ENCODE data around the gene VN1R4. TPM values are rescaled to one million over a fixed set of nuclear protein-coding genes. Genes with fewer than 3 reads are reported as not detected.
A peak's percentile ranks its signal among the peaks of the same experiment; 100 is the strongest.
"Not testable (repeated sequence)": the region's sequence is repeated elsewhere in the genome, so short reads cannot be mapped to it uniquely, and the experiment has no call there.

Gene VN1R4, protein sequence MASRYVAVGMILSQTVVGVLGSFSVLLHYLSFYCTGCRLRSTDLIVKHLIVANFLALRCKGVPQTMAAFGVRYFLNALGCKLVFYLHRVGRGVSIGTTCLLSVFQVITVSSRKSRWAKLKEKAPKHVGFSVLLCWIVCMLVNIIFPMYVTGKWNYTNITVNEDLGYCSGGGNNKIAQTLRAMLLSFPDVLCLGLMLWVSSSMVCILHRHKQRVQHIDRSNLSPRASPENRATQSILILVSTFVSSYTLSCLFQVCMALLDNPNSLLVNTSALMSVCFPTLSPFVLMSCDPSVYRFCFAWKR
- total RNA-seq: not detected
- polyA plus RNA-seq: not detected
- long read RNA-seq, donor 1: 0 reads
- long read RNA-seq, donor 2: 0 reads

DNA sequence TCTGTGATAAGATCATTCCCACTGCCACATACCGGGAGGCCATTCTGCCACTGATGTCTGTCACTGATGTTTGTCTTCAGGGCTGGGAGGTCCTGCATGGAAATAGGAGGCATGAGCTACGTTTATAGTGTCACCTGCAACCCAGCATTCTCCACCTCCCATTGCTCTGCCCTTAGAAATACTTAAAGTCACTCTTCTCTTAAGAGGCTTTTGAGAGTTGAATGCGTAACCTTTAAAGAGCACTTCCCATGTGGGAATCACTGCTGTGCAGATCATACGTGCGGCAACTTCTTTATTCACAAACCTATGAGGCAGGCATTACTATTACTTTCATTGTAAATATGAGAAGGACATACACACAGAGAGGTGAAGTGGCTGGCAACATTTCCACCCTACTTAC lies at the start of gene VN1R4:
Gene VN1R4, minus strand, starts transcription at position 101 of the 400 bp plus-strand sequence. Its CDS starts 58 bp downstream, at position 43.
- intact Hi-C loops (cut with DNase I); H3K4me1 ChIP-seq; ATAC-seq; H3K27me3 ChIP-seq (ENCODE audit: insufficient read depth in 3 of 3, low read length in 2 of 3); H3K36me3 ChIP-seq (ENCODE audit: insufficient read depth in 1 of 2, low read depth in 1 of 2); DNase-seq; H3K27ac ChIP-seq; H3K4me3 ChIP-seq: not testable (repeated sequence)
- peaks cover 11% of the 10 kb centered on the region for H3K9me3 ChIP-seq
- WGBS, 3 donors: 86 to 96% (median 89%) methylated on average over 3 to 4 of the region's 5 CpGs

DNA sequence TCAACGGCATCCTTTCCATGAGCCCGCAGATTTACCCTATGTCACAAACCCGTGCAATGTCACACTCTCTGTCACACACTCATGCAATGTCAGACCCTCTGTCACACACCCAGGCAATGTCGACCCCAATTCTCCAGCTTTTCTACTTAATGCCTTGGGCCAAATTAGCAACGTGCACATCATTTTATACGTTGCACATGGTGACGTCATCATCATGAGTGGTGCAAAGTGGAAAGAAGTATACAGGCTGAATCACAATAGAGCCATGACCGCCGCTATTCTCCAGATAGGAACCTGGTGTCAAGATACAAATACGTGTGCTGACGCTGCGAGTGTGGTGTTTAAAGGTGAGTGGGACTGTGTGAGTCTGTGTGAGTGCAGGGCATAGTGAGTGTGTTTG lies 44.4 kb upstream of the VN1R4 start:
- 42 to 58% (median 56%) methylated on average over 12 of the region's 12 CpGs for WGBS, 3 donors
- TF ChIP-seq, protein P1, sequence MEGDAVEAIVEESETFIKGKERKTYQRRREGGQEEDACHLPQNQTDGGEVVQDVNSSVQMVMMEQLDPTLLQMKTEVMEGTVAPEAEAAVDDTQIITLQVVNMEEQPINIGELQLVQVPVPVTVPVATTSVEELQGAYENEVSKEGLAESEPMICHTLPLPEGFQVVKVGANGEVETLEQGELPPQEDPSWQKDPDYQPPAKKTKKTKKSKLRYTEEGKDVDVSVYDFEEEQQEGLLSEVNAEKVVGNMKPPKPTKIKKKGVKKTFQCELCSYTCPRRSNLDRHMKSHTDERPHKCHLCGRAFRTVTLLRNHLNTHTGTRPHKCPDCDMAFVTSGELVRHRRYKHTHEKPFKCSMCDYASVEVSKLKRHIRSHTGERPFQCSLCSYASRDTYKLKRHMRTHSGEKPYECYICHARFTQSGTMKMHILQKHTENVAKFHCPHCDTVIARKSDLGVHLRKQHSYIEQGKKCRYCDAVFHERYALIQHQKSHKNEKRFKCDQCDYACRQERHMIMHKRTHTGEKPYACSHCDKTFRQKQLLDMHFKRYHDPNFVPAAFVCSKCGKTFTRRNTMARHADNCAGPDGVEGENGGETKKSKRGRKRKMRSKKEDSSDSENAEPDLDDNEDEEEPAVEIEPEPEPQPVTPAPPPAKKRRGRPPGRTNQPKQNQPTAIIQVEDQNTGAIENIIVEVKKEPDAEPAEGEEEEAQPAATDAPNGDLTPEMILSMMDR (IDR thresholded peaks at IDR 0.05): no peak
- peaks cover 0 to 1% (median 0%) of the 10 kb centered on the region in 3 donors for H3K27me3 ChIP-seq (ENCODE audit: insufficient read depth in 3 of 3, low read length in 2 of 3)

DNA sequence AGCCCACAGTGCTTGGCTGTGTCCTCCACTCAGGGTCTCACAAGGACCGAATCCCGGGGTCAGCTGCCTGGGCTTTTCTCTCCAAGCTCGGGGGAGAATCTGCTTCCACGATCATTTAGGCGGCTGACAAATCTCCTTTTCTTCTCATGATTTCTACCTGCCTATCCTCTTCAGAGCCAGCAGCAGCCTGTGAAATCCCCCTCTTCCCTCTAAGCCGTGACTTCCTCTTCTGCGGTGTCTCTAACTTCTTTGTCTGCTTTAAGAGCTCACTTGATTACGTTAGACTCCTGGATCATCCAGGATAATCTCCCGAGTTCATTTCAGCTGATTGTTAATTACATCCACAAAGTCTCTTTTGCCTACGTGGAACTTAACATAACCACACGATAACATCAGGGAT lies 43.5 kb upstream of the VN1R4 start:
- ATAC-seq: no peak
- TF ChIP-seq, protein P1 (IDR thresholded peaks at IDR 0.05): no peak
- peaks cover 0 to 6% (median 0%) of the 10 kb centered on the region in 3 donors for H3K27me3 ChIP-seq (ENCODE audit: insufficient read depth in 3 of 3, low read length in 2 of 3)

More for the DNA sequence above, 44.4 kb upstream of the VN1R4 start:
- intact Hi-C loops (cut with DNase I): no loop called here
- ATAC-seq: no peak
- H3K4me3 ChIP-seq: no peak overlapping the region
- no peaks in the 10 kb centered on the region for H3K4me1 ChIP-seq
- H3K9me3 ChIP-seq: no peaks in the 10 kb centered on the region
- no peaks in the 10 kb centered on the region for H3K36me3 ChIP-seq (ENCODE audit: insufficient read depth in 1 of 2, low read depth in 1 of 2)
- no peak overlapping the region for H3K27ac ChIP-seq
- DNase-seq: no peak

DNA sequence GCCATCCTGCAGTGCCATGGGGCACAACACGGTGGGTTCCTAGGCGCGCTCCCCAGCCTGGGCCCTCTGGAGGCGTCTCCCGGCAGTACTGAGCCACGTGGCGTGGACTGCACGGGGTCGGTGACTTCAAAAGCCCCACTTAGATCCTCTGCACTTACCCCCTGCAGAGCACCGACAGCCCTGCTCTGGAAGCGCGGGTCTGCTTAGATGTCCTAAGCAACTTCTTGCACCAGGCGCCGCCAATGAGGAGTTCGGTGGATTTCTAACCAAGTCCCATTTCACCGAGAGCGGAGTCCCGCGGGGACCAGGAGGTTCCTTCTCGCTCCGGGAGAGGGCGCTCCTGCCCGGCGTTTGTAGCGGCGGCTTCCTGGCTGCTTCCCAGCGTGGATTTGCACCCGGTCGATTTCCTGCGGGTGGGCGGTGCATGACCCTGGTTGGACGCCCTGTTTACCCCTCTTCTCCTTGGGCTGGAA lies 40.9 kb upstream of the VN1R4 start:
- Histone ChIP-seq H3K27me3 (ENCODE audit: insufficient read depth in 3 of 3, low read length in 2 of 3) (peaks cover 3 to 8% (median 5%) of the 10 kb centered on the region in 3 donors), H3K9me3 (no peaks in the 10 kb centered on the region), H3K27ac (no peak overlapping the region), H3K4me1 (no peaks in the 10 kb centered on the region), H3K36me3 (ENCODE audit: insufficient read depth in 1 of 2, low read depth in 1 of 2) (no peaks in the 10 kb centered on the region), H3K4me3 (no peak overlapping the region)
- DNase-seq (no peak), ATAC-seq (no peak)
- 1 to 3% (median 2%) methylated on average over 32 of the region's 32 CpGs for WGBS, 3 donors
- intact Hi-C loops (cut with DNase I): no loop called here
- TF ChIP-seq, protein P1 (IDR thresholded peaks at IDR 0.05): peak; percentile 9

More for the DNA sequence above, 43.5 kb upstream of the VN1R4 start:
- H3K36me3 ChIP-seq (ENCODE audit: insufficient read depth in 1 of 2, low read depth in 1 of 2): no peaks in the 10 kb centered on the region
- WGBS, 3 donors: 44 to 52% (median 45%) methylated on average over 11 of the region's 11 CpGs
- intact Hi-C loops (cut with DNase I): no loop called here
- H3K9me3 ChIP-seq: no peaks in the 10 kb centered on the region
- H3K27ac ChIP-seq: no peak overlapping the region
- H3K4me3 ChIP-seq: no peak overlapping the region
- H3K4me1 ChIP-seq: no peaks in the 10 kb centered on the region
- DNase-seq: no peak

DNA sequence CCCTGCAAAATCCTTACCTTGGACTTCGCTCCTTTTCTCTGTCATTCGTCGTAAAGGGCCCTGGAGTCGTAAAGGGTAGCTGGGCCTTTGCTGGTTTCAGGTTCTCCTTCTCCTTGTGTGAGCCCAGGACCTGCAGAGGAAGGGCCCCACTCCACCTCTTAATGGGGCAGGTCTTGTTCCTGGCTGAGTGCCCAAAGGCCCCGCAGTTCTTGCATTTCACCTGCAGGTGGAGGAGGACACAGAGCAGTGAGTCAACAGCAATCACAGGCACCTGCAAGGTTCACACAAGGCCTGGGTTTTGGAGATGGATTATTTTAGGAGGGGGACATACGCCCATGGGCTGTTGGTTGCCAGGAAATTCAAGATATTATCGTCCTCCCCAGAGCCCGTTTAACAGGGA lies 33.8 kb upstream of the VN1R4 start:
- H3K9me3 ChIP-seq; DNase-seq; H3K4me1 ChIP-seq; H3K4me3 ChIP-seq; H3K36me3 ChIP-seq (ENCODE audit: insufficient read depth in 1 of 2, low read depth in 1 of 2); ATAC-seq; intact Hi-C loops (cut with DNase I); H3K27ac ChIP-seq; H3K27me3 ChIP-seq (ENCODE audit: insufficient read depth in 3 of 3, low read length in 2 of 3): not testable (repeated sequence)
- 18 to 71% methylated on average over 1 of the region's 8 CpGs; no CpG with 5 or more reads in 1 of the 3 donors for WGBS, 3 donors
